ENCODE measurements around the gene FAN1. TPM values are rescaled to one million over a fixed set of nuclear protein-coding genes. Genes with fewer than 3 reads are reported as not detected.

FAN1 gene
- total and polyA plus RNA-seq, 2 donors (not counting 3 experiments of a cell fraction or from before 2014, with no cell fraction given), result 4.3 to 11.7 TPM

GRCh38 chr15:30929064-30929669 is 25.5 kb downstream of the FAN1 start:
- Histone ChIP-seq H4K20me1 (replicated peaks; ENCODE audit: control insufficient read depth, extremely low read depth, insufficient read depth, low read length) (no peaks in the 10 kb centered on the region), H3K79me2 (ENCODE audit: control insufficient read depth, insufficient read depth, low read length) (no peaks in the 10 kb centered on the region), H3K4me1 (ENCODE audit: control insufficient read depth, extremely low read depth, insufficient read depth, low read length) (no peaks in the 10 kb centered on the region), H3K27ac (ENCODE audit: insufficient read depth, low read depth, low read length) (no peak overlapping the region), H2AFZ (ENCODE audit: low read depth, low read length) (no peak overlapping the region), H3K4me3 (replicated peaks in 1 of 3; ENCODE audit: insufficient read depth in 1 of 3, low read depth in 1 of 3, low read length in 3 of 3) (no peak overlapping the region), H3K9me3 (replicated peaks; ENCODE audit: control insufficient read depth, insufficient read depth, low read length) (no peaks in the 10 kb centered on the region), H3K9me1 (replicated peaks; ENCODE audit: control insufficient read depth, extremely low read depth, insufficient read depth, low read length) (no peaks in the 10 kb centered on the region), H3K4me2 (ENCODE audit: insufficient read depth, low read length) (no peak overlapping the region), H3K36me3 (ENCODE audit: control insufficient read depth in 2 of 2, extremely low read depth in 1 of 2, insufficient read depth in 2 of 2, low read length in 2 of 2) (peaks cover 2 to 15% of the 10 kb centered on the region in 2 experiments), H3K9ac (replicated peaks; ENCODE audit: extremely low read depth, insufficient read depth, low read length) (no peak overlapping the region), H3K27me3 (ENCODE audit: control insufficient read depth in 2 of 2, insufficient read depth in 2 of 2, low read length in 2 of 2) (no peaks in the 10 kb centered on the region)
- ChIA-PET POLR2A (no interaction called here), CTCF (interaction anchor here (0.7 to 4.0 kb wide), 2 partner anchors 200 to 201 kb away, joined by 5 to 30 read pairs; no protein-coding TSS in a partner anchor)
- no TSS peak for BruUV-seq (replicated peaks)
- DNase-seq (ENCODE audit: low read depth, low spot score) (no peak), FAIRE-seq (no peak)
- intact Hi-C loops (cut with micrococcal nuclease), result no loop called here
- no peak for TF ChIP-seq MAX (IDR thresholded peaks at IDR 0.05; ENCODE audit: insufficient read depth, insufficient read length)
- TF ChIP-seq POLR2A (IDR thresholded peaks at IDR 0.05; ENCODE audit: low read depth, low read length), result no peak
- TF ChIP-seq GATA2 (IDR thresholded peaks at IDR 0.05; ENCODE audit: insufficient read depth, insufficient read length, low read depth, low read length), result no peak
- no peak for TF ChIP-seq POLR2AphosphoS5 (IDR thresholded peaks at IDR 0.05; ENCODE audit: insufficient read depth, low read depth, low read length)
- no peak for TF ChIP-seq EZH2 (IDR thresholded peaks at IDR 0.05; ENCODE audit: borderline replicate concordance, low read depth, low read length, severe bottlenecking)
- TF ChIP-seq CTCF (IDR thresholded peaks at IDR 0.05; ENCODE audit: extremely low read depth in 1 of 2, insufficient read depth in 1 of 2, low read depth in 1 of 2, low read length in 2 of 2), result no peak
- TF ChIP-seq FOS (IDR thresholded peaks at IDR 0.05; ENCODE audit: borderline replicate concordance, insufficient read depth, low read length), result no peak
- TF ChIP-seq MYC (IDR thresholded peaks at IDR 0.05; ENCODE audit: low read depth, low read length), result no peak
- TF ChIP-seq JUN (IDR thresholded peaks at IDR 0.05; ENCODE audit: borderline replicate concordance, insufficient read depth, insufficient read length, low read depth), result no peak
- dilution Hi-C loops (cut with MboI; ENCODE audit: extremely low pct_ligation_motif_present, low sequenced_read_pairs), result no loop called here
